Activated CD4-positive, alpha-beta T cell treated with anti-CD3 and anti-CD28 coated beads for 24 hours (primary cell): ENCODE measurements around the gene VAMP4.

Experiments
- DNase-seq, 2 donors: peaks; one replicate each; pipeline ENCODE4 v3.0.0-alpha.2; 2020; ENCODE audit warnings: low read depth in 2 of 2

VAMP4 gene

GRCh38 chr1:171652234-171652822 lies 89.5 kb downstream of the VAMP4 start, which contains the start of gene MYOC:
MYOC (minus strand) TSS chr1:171652688; CDS start chr1:171652611, 77 bp downstream.
- DNase-seq: no peak
